ENCODE measurements around the gene MOB3A.

DNA sequence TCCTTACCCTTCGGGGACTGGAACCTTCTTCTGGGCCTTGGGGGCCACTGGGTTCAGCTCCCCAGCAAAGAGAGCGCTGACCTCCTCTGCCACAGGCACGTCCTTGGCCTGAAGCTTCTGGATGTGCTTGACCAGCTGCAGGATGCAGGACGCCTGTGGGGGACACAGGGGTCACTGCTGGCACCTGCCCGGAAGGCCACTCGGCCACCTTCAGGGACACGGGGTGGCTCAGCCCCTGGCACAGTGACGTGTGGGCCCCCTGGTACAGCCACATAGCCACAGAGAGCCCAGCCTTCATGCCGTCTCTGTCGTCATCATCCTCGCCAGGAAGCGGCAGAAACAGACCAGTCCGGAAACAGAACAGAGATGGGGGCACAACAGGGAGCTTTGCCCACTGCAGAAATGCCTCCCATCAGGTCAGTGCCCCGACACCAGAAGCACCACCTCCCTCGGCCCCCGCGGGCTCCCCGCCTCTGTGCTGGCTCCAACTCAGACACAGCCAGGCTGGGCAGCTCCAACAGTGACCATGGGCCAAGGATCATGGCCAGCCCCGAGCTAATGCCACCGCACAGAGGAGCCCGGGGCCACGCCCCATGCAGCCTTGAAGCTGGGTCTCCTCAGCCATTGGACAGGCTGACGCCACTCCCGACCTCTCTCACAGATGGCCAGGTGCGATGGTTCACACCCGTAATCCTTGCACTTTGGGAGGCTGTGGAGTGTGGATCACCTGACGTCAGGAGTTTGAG, 21.3 kb upstream of the MOB3A start:
- TF ChIP-seq, protein P1, sequence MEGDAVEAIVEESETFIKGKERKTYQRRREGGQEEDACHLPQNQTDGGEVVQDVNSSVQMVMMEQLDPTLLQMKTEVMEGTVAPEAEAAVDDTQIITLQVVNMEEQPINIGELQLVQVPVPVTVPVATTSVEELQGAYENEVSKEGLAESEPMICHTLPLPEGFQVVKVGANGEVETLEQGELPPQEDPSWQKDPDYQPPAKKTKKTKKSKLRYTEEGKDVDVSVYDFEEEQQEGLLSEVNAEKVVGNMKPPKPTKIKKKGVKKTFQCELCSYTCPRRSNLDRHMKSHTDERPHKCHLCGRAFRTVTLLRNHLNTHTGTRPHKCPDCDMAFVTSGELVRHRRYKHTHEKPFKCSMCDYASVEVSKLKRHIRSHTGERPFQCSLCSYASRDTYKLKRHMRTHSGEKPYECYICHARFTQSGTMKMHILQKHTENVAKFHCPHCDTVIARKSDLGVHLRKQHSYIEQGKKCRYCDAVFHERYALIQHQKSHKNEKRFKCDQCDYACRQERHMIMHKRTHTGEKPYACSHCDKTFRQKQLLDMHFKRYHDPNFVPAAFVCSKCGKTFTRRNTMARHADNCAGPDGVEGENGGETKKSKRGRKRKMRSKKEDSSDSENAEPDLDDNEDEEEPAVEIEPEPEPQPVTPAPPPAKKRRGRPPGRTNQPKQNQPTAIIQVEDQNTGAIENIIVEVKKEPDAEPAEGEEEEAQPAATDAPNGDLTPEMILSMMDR (IDR thresholded peaks at IDR 0.05), result no peak
- no peak for TF ChIP-seq POLR2A (IDR thresholded peaks at IDR 0.05)

Measured in transverse colon (tissue), 3 donors.